Superior temporal gyrus (tissue), 1 donor: ENCODE data around the gene DCAF10.
"Not testable (repeated sequence)": the region's sequence is repeated elsewhere in the genome, so short reads cannot be mapped to it uniquely, and the experiment has no call there.

ENCODE experiments used
- DNase-seq: peaks from one replicate; pipeline ENCODE4 v3.0.0-alpha.2; 2016; ENCODE audit errors: extremely low spot score

Gene DCAF10

DNA sequence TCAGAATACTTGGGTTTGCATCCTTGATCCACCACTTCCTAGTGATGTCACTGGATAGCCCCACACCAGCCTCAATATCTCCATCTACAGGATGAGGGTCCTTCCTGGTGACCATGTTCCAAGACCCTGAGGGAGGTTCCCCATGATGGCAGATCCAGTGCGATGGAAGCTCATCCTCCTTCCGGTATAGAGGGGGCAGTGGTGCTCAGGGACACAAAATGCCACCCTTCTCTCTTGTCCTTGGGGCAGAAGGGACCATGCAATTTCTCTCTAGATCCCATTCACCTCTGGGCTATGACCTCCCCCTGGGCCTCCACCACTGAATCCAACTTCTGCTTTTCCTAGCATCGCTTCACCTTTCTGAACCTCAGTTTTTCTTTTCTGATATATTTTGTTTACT lies 108.7 kb downstream of the DCAF10 start:
- DNase-seq = no peak

DNA sequence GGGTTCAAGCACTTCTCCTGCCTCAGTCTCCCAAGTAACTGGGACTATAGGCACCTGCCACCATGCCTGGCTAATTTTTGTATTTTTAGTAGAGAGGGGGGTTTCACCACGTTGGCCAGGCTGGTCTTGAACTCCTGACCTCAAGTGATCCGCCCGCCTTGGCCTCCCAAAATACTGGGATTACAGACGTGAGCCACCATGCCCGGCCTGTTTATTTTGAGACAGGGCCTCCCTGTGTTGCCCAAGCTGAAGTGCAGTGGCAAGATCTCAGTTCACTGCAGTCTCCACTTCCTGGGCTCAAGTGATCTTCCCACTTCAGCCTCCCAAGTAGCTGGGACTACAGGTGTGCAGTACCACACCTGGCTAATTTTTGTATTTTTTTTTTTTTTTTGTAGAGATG lies 109.2 kb downstream of the DCAF10 start:
- DNase-seq = not testable (repeated sequence)

DNA sequence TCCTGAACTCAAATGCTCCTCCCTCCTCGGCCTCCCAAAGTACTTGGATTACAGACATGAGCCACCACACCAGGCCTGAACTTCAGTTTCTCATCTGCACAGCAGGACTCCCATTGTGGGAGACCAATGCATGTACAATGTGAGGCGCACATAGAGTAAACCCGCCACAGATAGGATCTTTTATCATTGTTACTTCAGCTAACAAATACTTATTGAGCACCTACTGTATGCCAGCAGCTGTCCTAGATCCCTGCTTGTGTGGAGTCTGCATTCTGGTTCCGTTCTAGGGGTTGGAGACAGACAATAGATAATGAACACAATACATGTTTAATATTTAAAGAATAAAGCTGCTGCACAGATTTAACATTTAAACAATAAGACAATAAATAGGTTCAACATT lies 109.7 kb downstream of the DCAF10 start:
- DNase-seq = no peak

DNA sequence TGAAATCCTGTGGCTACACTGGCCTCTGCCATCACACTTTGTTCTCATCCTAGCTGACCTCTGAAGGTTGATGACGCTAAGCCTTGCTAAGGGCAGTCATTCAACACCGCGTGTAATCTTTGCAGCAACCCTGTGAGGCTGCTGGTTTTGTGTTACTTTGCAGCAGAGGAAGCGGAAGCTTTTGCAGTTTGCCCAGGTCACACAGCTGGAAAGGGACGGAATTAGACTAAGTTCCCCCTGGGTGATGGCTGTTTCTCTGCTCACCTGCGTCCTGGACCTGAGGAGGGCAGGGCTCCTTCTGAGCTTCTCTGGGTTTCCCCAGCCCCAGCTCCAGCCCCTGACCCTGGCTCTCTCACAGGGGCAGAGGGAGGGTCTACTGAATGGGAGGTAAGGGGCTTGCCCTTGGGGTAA lies 110.7 kb downstream of the DCAF10 start:
- DNase-seq = no peak

DNA sequence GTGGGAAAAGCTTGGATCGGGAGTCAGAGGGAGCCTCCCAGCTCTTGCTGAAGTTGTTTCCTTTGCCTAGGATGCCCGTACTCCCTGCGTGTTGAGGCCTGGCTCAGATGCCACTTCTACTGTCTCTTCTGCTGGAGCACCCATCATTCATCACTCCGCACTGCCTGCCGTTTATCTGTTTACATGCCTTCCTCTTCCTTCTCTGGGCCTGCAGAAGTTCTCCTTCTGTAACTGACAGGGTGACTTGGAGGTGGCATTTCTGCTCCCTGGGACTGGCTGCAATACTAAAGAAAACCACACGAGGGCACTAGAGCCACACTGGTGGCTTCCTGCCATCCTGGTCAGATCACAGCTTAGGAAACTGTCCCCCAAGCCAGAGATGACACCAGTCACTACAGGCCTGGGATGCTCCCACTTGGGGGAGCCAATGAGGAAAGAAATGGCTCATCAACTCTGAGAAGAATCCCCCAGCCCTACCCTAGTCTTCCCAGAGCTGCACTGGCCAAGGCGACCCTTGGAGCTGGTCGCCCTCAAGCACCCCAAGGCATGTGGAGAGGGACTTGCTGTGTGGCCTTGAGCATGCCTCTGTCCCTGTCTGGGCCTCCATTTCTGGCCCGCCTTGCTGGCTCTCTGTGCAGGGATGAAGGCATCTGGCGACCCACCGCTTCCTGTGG lies 113.0 kb downstream of the DCAF10 start:
- peak; percentile 99 for DNase-seq

DNA sequence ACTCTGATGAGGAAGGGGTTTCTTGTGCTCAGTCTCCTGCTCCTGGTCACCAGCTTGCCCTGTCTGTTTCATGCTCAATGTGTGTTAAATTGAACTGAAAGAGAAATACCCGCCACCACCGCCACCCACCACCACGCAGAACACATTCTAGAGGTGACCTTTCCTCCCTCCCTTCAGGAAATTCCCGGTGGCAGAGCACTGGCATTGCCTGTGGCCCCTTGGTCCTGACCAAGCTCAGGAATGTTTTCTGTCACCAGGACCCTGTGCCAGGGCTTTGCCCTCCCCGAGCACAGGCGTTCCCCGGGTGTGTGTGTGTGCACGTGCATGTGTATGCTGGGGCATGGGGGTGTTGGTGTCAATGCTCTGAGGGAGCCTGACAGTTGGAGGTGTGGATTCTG lies 113.6 kb downstream of the DCAF10 start:
- no peak for DNase-seq

DNA sequence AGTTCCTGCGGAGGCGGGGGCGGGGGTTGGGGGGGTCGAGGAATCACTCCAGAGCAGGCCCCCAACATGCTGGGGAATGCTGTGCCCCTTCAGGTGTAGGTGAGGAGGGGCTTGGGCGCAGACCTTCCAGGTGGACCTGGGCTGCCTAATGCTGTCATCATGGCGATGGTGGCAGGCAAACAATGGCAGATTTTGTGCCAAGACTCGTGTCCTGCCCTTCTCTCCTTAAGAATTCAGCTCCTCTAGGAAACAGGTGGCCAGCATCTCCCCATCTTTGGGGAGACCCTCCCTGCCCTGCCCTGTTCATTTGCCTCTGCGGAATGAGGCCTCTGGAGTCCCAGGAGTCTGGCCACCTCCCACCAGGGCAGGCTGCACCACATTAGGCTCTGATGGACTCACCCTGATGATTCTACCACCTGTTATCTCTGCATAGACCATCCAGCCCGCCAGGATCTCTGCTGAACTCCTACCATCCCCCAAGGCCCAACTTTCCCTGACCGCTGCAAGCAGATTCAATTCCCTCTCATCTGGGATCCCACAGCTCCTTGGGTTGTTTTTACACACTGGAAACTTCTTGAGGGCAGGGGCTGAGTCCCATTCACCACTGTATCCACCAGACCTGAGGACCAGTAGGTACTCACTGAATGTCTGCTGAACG lies 114.2 kb downstream of the DCAF10 start:
- no peak for DNase-seq

DNA sequence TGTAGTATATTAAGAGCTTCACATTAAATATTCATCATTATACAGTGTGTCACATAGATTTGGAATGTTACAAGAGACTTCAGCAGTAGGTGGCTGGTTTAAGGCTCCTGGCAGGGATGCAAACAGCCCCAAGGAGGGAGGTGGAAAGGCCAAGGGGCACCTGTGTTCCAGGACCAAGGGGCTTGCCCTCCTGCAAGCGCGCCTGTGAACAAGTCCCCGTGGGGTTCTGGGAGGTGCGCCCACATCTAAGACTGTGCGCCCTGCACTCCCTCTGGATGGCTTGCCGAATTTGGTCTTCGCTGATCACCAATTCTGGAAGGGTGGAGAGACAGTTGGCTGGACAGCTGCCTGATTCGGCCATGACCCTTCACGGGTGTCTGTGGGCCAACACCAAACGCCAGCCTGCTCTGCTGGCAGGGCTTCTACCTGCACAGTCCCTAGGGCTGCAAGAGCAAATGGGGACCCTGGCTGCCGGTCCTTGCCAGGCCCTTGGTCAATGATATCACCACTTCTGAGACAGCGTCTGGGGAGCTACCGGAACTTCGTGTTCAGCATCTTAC lies 115.4 kb downstream of the DCAF10 start:
- no peak for DNase-seq

DNA sequence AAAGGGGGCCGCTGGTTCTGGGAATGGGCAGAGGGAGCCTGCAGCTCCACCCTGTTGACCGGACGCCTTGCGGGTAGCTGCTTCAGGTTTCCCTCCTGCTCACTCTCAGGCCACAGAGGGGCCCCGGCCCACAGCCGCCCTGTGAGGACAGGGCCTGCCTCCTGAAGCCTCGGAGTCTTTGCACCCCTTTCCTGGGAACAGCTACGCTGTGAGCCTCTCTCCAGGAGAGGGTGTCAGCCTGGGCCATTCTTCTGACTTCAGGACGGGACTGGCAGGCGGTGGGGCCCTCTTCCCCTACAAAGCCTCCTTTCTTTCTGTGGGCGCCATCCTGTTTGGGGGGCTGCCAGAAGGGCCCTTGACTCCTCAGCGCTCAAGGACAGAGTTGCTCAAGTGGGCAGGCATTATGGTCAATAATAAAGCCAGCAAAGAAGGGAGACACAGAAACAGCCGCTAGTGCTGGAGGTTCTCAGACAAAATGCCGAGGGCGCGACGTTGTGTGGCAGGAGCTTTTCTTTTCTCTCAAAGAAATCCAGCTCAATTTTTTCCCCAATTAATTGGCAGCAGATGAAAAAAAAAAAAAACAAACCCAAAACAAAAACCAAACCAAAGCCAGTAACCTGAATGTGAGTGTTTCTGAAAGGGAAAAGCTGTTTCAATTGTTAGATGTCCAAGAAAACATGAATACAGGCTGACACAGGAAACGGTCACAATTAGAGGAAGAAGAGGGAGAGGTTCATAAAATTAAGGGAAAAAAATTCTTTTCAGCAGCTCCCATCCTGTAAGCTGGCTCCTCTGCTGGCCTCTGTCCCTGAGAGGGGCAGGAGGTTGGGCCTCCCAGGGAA lies 116.1 kb downstream of the DCAF10 start:
- no peak for DNase-seq
